Right ventricle myocardium superior (tissue), 1 donor: Measurements from ENCODE around the gene ARHGAP32. TPM values are rescaled to one million over a fixed set of nuclear protein-coding genes. Genes with fewer than 3 reads are reported as not detected.
"Not testable (repeated sequence)": the region's sequence is repeated elsewhere in the genome, so short reads cannot be mapped to it uniquely, and the experiment has no call there.

ENCODE experiments used
- ATAC-seq: fragments of 200-7000 bp; cut with Tn5 transposase; one replicate; pipeline ENCODE4 v1.9.1; 2020; ENCODE audit warnings: mild to moderate bottlenecking; ENCODE audit not compliant: poor library complexity
- DNase-seq: peaks from one replicate; pipeline ENCODE4 v3.0.0-alpha.2; 2020
- intact Hi-C: fragments of 100-400 bp; cut with DNase I; formaldehyde crosslinking; loops from one replicate; pipeline ENCODE4 v1.11.2; 2022
- total RNA-seq: library from RNA; stranded (reverse); fragmentation: NEBNext Ultra II Directional; extraction: Animal tissue kit (Norgen Biotek cat#: 25700); gene quantifications from one replicate; pipeline ENCODE4 v1.2.1, GENCODE V29; 2021
- donor health status: DM: no; HTN: yes; CAD: no; lungs with severe emphysema.

ARHGAP32 gene
- total RNA-seq, 1 donor from 2014 or later: 5.7 TPM

GRCh38 chr11:129141748-129142523 is 50.2 kb downstream of the ARHGAP32 start:
- intact Hi-C loops: no loop called here
- DNase-seq (peak; percentile 30), ATAC-seq (peak; percentile 45)

- ATAC-seq (no peak), DNase-seq (no peak)
- intact Hi-C loops: no loop called here
These were observed 60.8 kb downstream of the ARHGAP32 start for GRCh38 chr11:129131316-129131715.

- intact Hi-C loops, ATAC-seq, DNase-seq: not testable (repeated sequence)
These were observed 63.1 kb downstream of the ARHGAP32 start for GRCh38 chr11:129128881-129129620.

- DNase-seq (no peak), ATAC-seq (no peak)
- intact Hi-C loops: no loop called here
These were observed 73.1 kb downstream of the ARHGAP32 start for GRCh38 chr11:129119036-129119435.

- intact Hi-C loops: loop anchor here (2.0 kb wide), 1 partner anchor 213 kb away; no protein-coding TSS in a partner anchor
- DNase-seq (no peak), ATAC-seq (peak; percentile 70)
These were observed 74.4 kb downstream of the ARHGAP32 start for GRCh38 chr11:129117595-129118350.

- intact Hi-C loops: loop anchor here (2.0 kb wide), 1 partner anchor 215 kb away; no protein-coding TSS in a partner anchor
- DNase-seq (no peak), ATAC-seq (no peak)
These were observed 76.2 kb downstream of the ARHGAP32 start for GRCh38 chr11:129115652-129116586.

GRCh38 chr11:129109701-129110100 is 82.4 kb downstream of the ARHGAP32 start:
- intact Hi-C loops: no loop called here
- no peak for DNase-seq
- ATAC-seq: no peak

GRCh38 chr11:129106788-129107187 is 85.3 kb downstream of the ARHGAP32 start:
- intact Hi-C loops: no loop called here
- DNase-seq: no peak
- ATAC-seq: no peak

- DNase-seq (no peak), ATAC-seq (no peak)
- intact Hi-C loops: no loop called here
These were observed 89.4 kb downstream of the ARHGAP32 start for GRCh38 chr11:129102756-129103155.

GRCh38 chr11:129102225-129102624 is 89.9 kb downstream of the ARHGAP32 start:
- intact Hi-C loops: no loop called here
- no peak for ATAC-seq
- no peak for DNase-seq

GRCh38 chr11:129093283-129093682 is 98.8 kb downstream of the ARHGAP32 start:
- ATAC-seq (no peak), DNase-seq (no peak)
- intact Hi-C loops: no loop called here

GRCh38 chr11:129090056-129090455 is 102.1 kb downstream of the ARHGAP32 start:
- intact Hi-C loops: no loop called here
- DNase-seq (no peak), ATAC-seq (no peak)

GRCh38 chr11:129089279-129089678 is 102.8 kb downstream of the ARHGAP32 start:
- DNase-seq: no peak
- no peak for ATAC-seq
- intact Hi-C loops: no loop called here

GRCh38 chr11:129086976-129087375 is 105.1 kb downstream of the ARHGAP32 start:
- ATAC-seq (no peak), DNase-seq (no peak)
- intact Hi-C loops: no loop called here

GRCh38 chr11:129077191-129077590 is 114.9 kb downstream of the ARHGAP32 start:
- ATAC-seq (no peak), DNase-seq (no peak)
- intact Hi-C loops: no loop called here

- DNase-seq (no peak), ATAC-seq (no peak)
- intact Hi-C loops: no loop called here
These were observed 116.4 kb downstream of the ARHGAP32 start for GRCh38 chr11:129075757-129076156.

- ATAC-seq (no peak), DNase-seq (no peak)
- intact Hi-C loops: no loop called here
These were observed 124.7 kb downstream of the ARHGAP32 start for GRCh38 chr11:129067454-129067853.

- intact Hi-C loops: no loop called here
- ATAC-seq (no peak), DNase-seq (no peak)
These were observed 125.9 kb downstream of the ARHGAP32 start for GRCh38 chr11:129066229-129066628.
